ENCODE measurements around the gene HECTD2. TPM values are rescaled to one million over a fixed set of nuclear protein-coding genes. Genes with fewer than 3 reads are reported as not detected.

HECTD2 gene
- total RNA-seq, 1 donor, result 17.8 TPM

DNA sequence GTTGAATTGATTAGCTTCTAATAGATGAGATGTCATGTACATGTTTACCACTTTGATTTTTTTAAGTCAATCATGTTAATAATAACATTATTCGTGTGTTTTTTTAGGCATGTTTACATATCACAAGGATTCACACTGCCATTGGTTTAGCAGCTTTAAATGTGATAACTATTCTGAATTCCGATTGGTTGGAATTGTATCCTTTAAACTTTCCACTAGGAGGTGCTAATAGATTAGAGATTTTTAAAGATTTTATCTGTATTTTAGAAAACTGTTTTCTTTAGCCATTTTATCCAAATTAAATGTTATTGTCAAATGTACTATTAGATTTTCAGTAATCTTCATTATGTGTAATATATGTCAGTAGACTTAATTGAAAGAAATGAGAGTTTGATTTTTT is 83.2 kb downstream of the HECTD2 start:
- DNase-seq (ENCODE audit: low read depth), result peak; percentile 75
- H3K4me3 ChIP-seq (ENCODE audit: low read depth, low read length), result no peak overlapping the region
- TF ChIP-seq, protein P1, sequence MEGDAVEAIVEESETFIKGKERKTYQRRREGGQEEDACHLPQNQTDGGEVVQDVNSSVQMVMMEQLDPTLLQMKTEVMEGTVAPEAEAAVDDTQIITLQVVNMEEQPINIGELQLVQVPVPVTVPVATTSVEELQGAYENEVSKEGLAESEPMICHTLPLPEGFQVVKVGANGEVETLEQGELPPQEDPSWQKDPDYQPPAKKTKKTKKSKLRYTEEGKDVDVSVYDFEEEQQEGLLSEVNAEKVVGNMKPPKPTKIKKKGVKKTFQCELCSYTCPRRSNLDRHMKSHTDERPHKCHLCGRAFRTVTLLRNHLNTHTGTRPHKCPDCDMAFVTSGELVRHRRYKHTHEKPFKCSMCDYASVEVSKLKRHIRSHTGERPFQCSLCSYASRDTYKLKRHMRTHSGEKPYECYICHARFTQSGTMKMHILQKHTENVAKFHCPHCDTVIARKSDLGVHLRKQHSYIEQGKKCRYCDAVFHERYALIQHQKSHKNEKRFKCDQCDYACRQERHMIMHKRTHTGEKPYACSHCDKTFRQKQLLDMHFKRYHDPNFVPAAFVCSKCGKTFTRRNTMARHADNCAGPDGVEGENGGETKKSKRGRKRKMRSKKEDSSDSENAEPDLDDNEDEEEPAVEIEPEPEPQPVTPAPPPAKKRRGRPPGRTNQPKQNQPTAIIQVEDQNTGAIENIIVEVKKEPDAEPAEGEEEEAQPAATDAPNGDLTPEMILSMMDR (IDR thresholded peaks at IDR 0.05; ENCODE audit: insufficient read depth, low read length), result peak; percentile 44

DNA sequence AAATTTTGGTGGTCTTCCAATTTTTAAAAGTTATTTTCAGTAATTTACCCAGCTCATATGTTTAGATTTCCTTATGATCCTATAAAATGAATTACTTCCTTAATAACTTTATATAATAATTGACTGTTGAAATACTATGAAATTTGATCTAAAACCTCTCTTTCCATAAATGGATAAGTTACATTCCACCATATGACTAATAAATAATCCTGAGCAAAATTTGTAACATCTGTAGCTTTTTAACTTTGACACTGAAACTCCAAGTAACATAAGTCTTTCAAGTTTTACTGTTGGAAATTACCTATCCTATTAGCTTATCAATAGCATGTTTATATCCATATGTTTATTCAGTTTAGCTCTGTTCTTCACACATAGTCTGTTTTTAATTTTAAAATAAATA is 85.3 kb downstream of the HECTD2 start:
- TF ChIP-seq, protein P1 (IDR thresholded peaks at IDR 0.05; ENCODE audit: insufficient read depth, low read length), result no peak
- DNase-seq (ENCODE audit: low read depth), result peak; percentile 51
- no peak overlapping the region for H3K4me3 ChIP-seq (ENCODE audit: low read depth, low read length)

DNA sequence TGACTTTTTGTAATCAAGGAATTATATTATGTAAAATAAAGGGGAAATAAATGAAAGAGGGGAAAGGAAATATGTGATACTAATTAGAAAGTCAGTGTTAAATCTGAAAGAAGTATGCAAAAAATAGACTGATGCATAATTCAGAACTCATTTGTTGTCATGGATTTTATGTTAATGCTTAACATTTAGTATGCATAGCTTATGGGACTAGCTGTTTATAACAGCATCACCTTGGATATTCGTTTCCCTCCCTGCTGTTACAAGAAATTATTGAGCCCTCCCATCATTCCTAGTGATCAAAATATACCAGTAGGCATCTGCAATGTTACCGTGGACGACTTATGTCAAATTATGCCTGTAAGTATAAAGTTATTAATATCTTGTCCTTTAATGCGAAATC is 85.9 kb downstream of the HECTD2 start:
- no peak overlapping the region for H3K4me3 ChIP-seq (ENCODE audit: low read depth, low read length)
- no peak for DNase-seq (ENCODE audit: low read depth)
- TF ChIP-seq, protein P1 (IDR thresholded peaks at IDR 0.05; ENCODE audit: insufficient read depth, low read length), result no peak

DNA sequence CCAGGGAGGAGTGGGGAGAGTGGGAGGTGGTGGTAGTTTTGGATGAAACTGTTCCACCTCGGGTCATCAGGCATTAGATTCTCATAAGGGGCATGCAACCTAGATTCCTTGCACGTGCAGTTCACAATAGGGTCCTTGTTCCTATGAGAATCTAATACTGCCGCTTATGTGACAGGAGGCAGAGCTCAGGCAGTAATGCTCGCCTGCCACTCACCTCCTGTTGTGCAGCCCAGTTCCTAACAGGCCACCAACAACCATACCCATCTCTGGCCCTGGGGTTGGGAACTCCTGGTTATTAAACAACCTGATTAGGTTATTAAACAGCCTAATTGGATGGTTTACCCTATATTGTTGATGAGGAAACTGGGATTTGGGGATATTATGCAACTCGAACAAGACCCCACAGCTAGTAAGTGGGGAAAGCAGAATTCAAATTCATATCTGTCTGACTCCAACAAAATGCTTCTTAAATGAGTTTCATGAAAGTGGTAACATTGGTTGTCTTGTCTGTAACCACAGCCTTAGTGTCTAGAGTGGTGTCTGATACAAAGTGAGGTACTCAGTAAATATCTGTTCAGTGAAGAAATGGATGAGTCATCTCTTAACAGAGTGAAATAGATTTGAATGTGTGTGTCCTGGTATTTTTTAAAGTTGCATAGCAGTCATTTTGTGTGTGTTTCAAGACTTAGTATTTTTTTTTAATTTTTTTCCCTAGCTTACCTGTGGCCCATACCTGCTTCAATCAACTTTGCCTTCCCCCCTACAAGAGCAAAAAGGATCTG is 101.6 kb downstream of the HECTD2 start:
- TF ChIP-seq, protein P1 (IDR thresholded peaks at IDR 0.05; ENCODE audit: insufficient read depth, low read length), result no peak
- DNase-seq (ENCODE audit: low read depth), result peak; percentile 68
- H3K4me3 ChIP-seq (ENCODE audit: low read depth, low read length), result no peak overlapping the region

DNA sequence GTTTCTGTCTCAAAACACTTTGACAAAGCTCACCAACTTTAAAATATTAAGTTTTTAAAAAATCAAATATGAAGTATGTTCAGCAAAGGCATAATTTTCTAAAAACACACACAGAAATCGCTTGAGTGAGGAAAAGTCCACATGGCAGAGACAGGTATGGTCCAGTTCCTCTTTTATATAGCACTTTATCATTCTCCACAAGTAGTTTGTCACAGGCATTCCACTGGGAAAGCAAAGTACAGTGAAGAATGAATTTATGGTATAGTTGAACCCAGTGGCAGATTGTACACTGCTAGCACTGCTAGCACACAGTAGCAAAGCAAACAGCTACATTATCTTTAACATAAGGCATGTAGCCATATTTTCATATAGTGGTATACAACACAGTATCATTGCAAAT is 102.3 kb downstream of the HECTD2 start:
- no peak for DNase-seq (ENCODE audit: low read depth)

DNA sequence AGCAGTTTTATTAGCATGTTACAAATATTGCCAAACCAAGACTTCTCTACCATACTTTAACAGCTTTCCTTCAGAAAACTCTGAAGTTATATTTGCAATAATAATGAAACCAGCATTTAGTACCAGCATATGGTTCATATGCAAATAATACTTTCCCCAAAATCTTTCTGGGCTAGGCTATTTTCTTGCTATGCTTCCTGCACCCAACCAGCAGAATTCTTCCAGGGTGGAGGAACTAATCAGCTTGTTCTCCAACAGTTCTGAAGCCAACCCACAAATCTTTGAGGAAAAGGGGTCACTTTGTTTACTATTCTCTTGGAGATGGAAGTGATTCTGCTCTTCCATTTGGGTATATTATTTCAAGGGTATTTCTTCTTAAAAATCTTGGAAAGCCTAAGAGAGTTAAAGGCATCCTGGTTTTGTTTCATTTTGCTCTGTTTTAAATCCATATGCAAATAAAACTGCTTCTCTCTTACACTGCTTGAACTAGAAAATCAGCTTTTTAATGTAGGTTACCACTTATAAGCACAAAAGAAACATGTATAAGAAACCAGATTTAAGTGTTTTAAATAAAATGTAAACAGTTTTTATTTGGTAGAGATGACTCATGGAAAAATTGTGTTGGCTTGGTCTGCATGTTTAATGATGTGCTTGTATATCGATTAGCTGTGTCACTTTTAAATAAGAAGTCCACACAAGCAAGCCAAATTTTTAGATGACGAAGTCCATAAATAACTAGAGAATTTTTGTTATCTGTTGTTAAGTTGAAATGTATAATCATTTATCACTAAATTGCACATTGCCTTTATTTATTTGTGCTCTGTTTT is 103.7 kb downstream of the HECTD2 start:
- TF ChIP-seq, protein P1 (IDR thresholded peaks at IDR 0.05; ENCODE audit: insufficient read depth, low read length), result no peak
- no peak for DNase-seq (ENCODE audit: low read depth)
- no peak overlapping the region for H3K4me3 ChIP-seq (ENCODE audit: low read depth, low read length)

More for the DNA sequence above, 102.3 kb downstream of the HECTD2 start:
- H3K4me3 ChIP-seq (ENCODE audit: low read depth, low read length), result no peak overlapping the region
- TF ChIP-seq, protein P1 (IDR thresholded peaks at IDR 0.05; ENCODE audit: insufficient read depth, low read length), result no peak

All from fibroblast of the aortic adventitia (primary cell).